DND-41 (cell line): ENCODE data around the gene SMURF2.

Experiments used
- ATAC-seq: fragments of 200-7000 bp; cut with Tn5 transposase; 3 replicates; pipeline ENCODE4 v1.9.1; 2021; ENCODE audit warnings: low read depth; ENCODE audit not compliant: insufficient read depth
- DNase-seq: peaks from one replicate; pipeline ENCODE4 v3.0.0-alpha.2; 2020
- H2AFZ ChIP-seq: 2 replicates; pipeline ENCODE4 v1.6.0; 2012; ENCODE audit warnings: low read depth, low read length
- H3K27ac ChIP-seq: 2 replicates; pipeline ENCODE4 v1.5.1; 2012; ENCODE audit warnings: low read length, inconsistent platforms
- H3K27me3 ChIP-seq: fragments of 200-600 bp; sonication (generic); 2 replicates; pipeline ENCODE4 v1.6.0; 2012; ENCODE audit warnings: low read length, mild to moderate bottlenecking, inconsistent platforms; ENCODE audit not compliant: insufficient read depth, poor library complexity
- H3K36me3 ChIP-seq: 2 replicates; pipeline ENCODE4 v1.5.1; 2012; ENCODE audit warnings: low read length, inconsistent platforms; ENCODE audit not compliant: insufficient read depth
- H3K4me1 ChIP-seq: 2 replicates; pipeline ENCODE4 v1.5.1; 2012; ENCODE audit warnings: mild to moderate bottlenecking, low read length; ENCODE audit not compliant: insufficient read depth
- H3K4me2 ChIP-seq: 2 replicates; pipeline ENCODE4 v1.6.0; 2012; ENCODE audit warnings: mild to moderate bottlenecking, moderate library complexity, low read length, inconsistent platforms; ENCODE audit not compliant: insufficient read depth
- H3K4me3 ChIP-seq, 2 experiments: fragments of 200-600 bp in 1 of 2; shearing (Covaris generic) in 1 of 2; 2 replicates each; pipeline ENCODE4 v1.5.1; 2012 to 2016; ENCODE audit warnings: inconsistent platforms in 2 of 2, low read length in 2 of 2, mild to moderate bottlenecking in 2 of 2, low read depth in 1 of 2, moderate library complexity in 1 of 2
- H3K79me2 ChIP-seq: 2 replicates; pipeline ENCODE4 v1.6.0; 2012; ENCODE audit warnings: low read length, inconsistent platforms; ENCODE audit not compliant: insufficient read depth
- H3K9ac ChIP-seq: 2 replicates; pipeline ENCODE4 v1.6.0; 2012; ENCODE audit warnings: low read depth, mild to moderate bottlenecking, inconsistent platforms, low read length, moderate library complexity
- H3K9me3 ChIP-seq: 2 replicates; pipeline ENCODE4 v1.5.1; 2012; ENCODE audit warnings: low read length, moderate library complexity, mild to moderate bottlenecking, inconsistent platforms; ENCODE audit not compliant: insufficient read depth, severe bottlenecking
- H4K20me1 ChIP-seq: 2 replicates; pipeline ENCODE4 v1.6.0; 2012; ENCODE audit warnings: low read length; ENCODE audit not compliant: insufficient read depth
- CTCF ChIP-seq: IDR thresholded peaks from 2 replicates; pipeline ENCODE4 v1.5.1; 2012; ENCODE audit warnings: borderline replicate concordance, low read length, moderate library complexity, mild to moderate bottlenecking; ENCODE audit not compliant: poor library complexity, severe bottlenecking; ENCODE audit errors: extremely low read depth
- EZH2 ChIP-seq: IDR thresholded peaks from 3 replicates; pipeline ENCODE4 v1.6.1; 2012; ENCODE audit warnings: borderline replicate concordance, low read depth, mild to moderate bottlenecking, moderate library complexity, low read length, inconsistent platforms; ENCODE audit not compliant: severe bottlenecking

The SMURF2 gene

DNA sequence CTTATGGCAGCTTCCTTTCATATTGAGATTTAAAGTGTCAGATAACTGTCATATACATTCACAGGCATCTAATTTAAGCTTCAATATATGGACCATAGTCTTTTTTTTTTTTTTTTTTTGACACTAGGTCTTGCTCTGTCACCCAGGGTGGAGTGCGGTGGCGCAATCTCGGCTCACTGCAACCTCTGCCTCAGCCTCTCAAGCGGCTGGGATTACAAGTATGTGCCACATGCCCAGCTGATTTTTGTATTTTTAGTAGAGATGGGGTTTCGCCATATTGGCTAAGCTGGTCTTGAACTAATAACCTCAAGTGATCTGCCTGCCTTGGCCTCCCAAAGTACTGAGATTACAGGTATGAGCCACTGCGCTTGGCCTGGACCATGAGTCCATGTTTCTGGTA is 141.7 kb downstream of the SMURF2 start:
- no peak for DNase-seq
- no peak overlapping the region for H3K27ac ChIP-seq
- no peaks in the 10 kb centered on the region for H3K4me1 ChIP-seq
- peaks cover 18% of the 10 kb centered on the region for H3K79me2 ChIP-seq
- H2AFZ ChIP-seq, result no peak overlapping the region
- no peaks in the 10 kb centered on the region for H4K20me1 ChIP-seq
- H3K9ac ChIP-seq, result no peak overlapping the region
- no peak for TF ChIP-seq CTCF
- no peak for TF ChIP-seq EZH2
- no peaks in the 10 kb centered on the region for H3K9me3 ChIP-seq
- H3K27me3 ChIP-seq, result no peaks in the 10 kb centered on the region
- H3K4me3 ChIP-seq, result no peak overlapping the region
- ATAC-seq, result no peak
- peaks cover 92% of the 10 kb centered on the region for H3K36me3 ChIP-seq
- H3K4me2 ChIP-seq, result no peak overlapping the region

GRCh38 chr17:64519601-64520000 is 142.5 kb downstream of the SMURF2 start:
- H3K36me3 ChIP-seq, result peaks cover 93% of the 10 kb centered on the region
- H4K20me1 ChIP-seq, result no peaks in the 10 kb centered on the region

GRCh38 chr17:64515829-64516228 is 146.3 kb downstream of the SMURF2 start:
- DNase-seq, result no peak
- no peaks in the 10 kb centered on the region for H3K9me3 ChIP-seq
- no peak overlapping the region for H3K27ac ChIP-seq
- no peaks in the 10 kb centered on the region for H3K4me1 ChIP-seq
- no peak for ATAC-seq
- no peaks in the 10 kb centered on the region for H4K20me1 ChIP-seq
- H3K79me2 ChIP-seq, result peaks cover 51% of the 10 kb centered on the region
- H3K4me3 ChIP-seq, result no peak overlapping the region
- TF ChIP-seq EZH2, result no peak
- TF ChIP-seq CTCF, result no peak
- H3K27me3 ChIP-seq, result no peaks in the 10 kb centered on the region
- no peak overlapping the region for H3K4me2 ChIP-seq
- no peak overlapping the region for H3K9ac ChIP-seq
- no peak overlapping the region for H2AFZ ChIP-seq
- peaks cover 95% of the 10 kb centered on the region for H3K36me3 ChIP-seq

More at GRCh38 chr17:64519601-64520000, 142.5 kb downstream of the SMURF2 start:
- no peak overlapping the region for H3K4me2 ChIP-seq
- no peaks in the 10 kb centered on the region for H3K4me1 ChIP-seq
- ATAC-seq, result no peak
- H3K27ac ChIP-seq, result no peak overlapping the region
- H3K4me3 ChIP-seq, result no peak overlapping the region
- H3K27me3 ChIP-seq, result no peaks in the 10 kb centered on the region
- H3K9ac ChIP-seq, result no peak overlapping the region
- no peak for DNase-seq
- H2AFZ ChIP-seq, result no peak overlapping the region
- TF ChIP-seq CTCF (no peak), EZH2 (no peak)
- no peaks in the 10 kb centered on the region for H3K9me3 ChIP-seq
- peaks cover 25% of the 10 kb centered on the region for H3K79me2 ChIP-seq

DNA sequence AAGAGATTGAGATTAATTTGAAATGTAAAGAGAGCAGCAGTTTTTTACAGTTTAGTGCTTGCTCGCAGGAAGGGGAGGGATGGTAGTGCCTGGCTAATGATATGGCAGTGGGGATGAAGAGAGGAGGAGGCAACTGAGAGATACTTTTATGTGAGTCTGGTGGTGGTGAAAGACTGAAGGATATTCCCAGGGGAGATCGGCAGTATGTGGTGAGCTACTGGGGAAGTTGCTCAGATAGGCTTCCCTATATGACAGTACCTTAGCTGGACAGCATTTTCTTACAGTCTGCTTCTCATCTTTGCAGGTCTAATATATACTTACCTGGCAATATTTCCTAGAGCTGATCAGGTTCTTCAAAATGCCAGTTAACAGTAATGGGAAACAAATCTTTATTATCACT is 146.7 kb downstream of the SMURF2 start:
- Histone ChIP-seq H3K9me3 (no peaks in the 10 kb centered on the region), H3K4me1 (no peaks in the 10 kb centered on the region), H2AFZ (no peak overlapping the region), H3K27me3 (no peaks in the 10 kb centered on the region), H3K9ac (no peak overlapping the region), H3K36me3 (peaks cover 96% of the 10 kb centered on the region), H4K20me1 (no peaks in the 10 kb centered on the region), H3K27ac (no peak overlapping the region), H3K4me3 (no peak overlapping the region), H3K79me2 (peaks cover 55% of the 10 kb centered on the region), H3K4me2 (no peak overlapping the region)
- no peak for TF ChIP-seq EZH2
- TF ChIP-seq CTCF, result no peak
- ATAC-seq (no peak), DNase-seq (no peak)
